K562 (cell line): ENCODE results near the gene ACSBG1. TPM values are rescaled to one million over a fixed set of nuclear protein-coding genes. Genes with fewer than 3 reads are reported as not detected.

Source experiments
- ATAC-seq: fragments of 200-7000 bp; cut with Tn5 transposase; 3 replicates; pipeline ENCODE4 v1.9.1; 2020; ENCODE audit warnings: moderate library complexity
- BruUV-seq: library from RNA; stranded (reverse); fragments of 400-500 nt; replicated peaks from 2 replicates; lab custom pipeline; 2021; lab: Mats Ljungman, UMichigan
- CTCF ChIA-PET: fragments of 300-600 bp; formaldehyde crosslinking; extraction: SDS; loops from one replicate; lab custom pipeline; 2021; ENCODE audit warnings: low intra/inter-chr PET ratio; lab: Yijun Ruan, JAX
- POLR2A ChIA-PET: fragments of 300-600, 350-650 bp; sonication (Branson Sonifier 250); formaldehyde crosslinking; extraction: SDS; loops from one replicate; lab custom pipeline; 2021; ENCODE audit warnings: antibody characterized with exemption, inconsistent platforms; lab: Yijun Ruan, JAX
- DNase-seq, 4 experiments: peaks; one replicate each; pipeline versions ENCODE4 v3.0.0 to v3.0.0-alpha.2; 2011 to 2018; ENCODE audit warnings: low spot score in 3 of 4, mixed read lengths in 3 of 4; ENCODE audit errors: extremely low read depth in 1 of 4
- FAIRE-seq: peaks from 2 replicates; lab custom pipeline; 2011; peaks lifted over from hg19 to GRCh38; lab: Jason Lieb, UNC
- H2AFZ ChIP-seq: 2 replicates; pipeline ENCODE4 v1.6.0; 2011; ENCODE audit warnings: low read depth, low read length, control low read depth, inconsistent platforms
- H3K27ac ChIP-seq: fragments of 200-600 bp; 3 replicates; pipeline ENCODE4 v1.8.0; 2011; ENCODE audit warnings: low read depth, mild to moderate bottlenecking, control low read depth, inconsistent platforms, low read length, moderate library complexity, mixed read lengths; ENCODE audit errors: extremely low read depth
- H3K27me3 ChIP-seq, 2 experiments: fragments of 300-600 bp in 1 of 2; 2 replicates in 1 of 2; 3 replicates in 1 of 2; pipeline versions ENCODE4 v1.6.0 to v1.8.0; 2011; ENCODE audit warnings: inconsistent platforms in 2 of 2, low read length in 2 of 2, mild to moderate bottlenecking in 1 of 2, mixed read lengths in 1 of 2, moderate library complexity in 1 of 2; ENCODE audit not compliant: control insufficient read depth in 2 of 2, insufficient read depth in 2 of 2
- H3K36me3 ChIP-seq: fragments of 300-600 bp; 3 replicates; pipeline ENCODE4 v1.8.0; 2011; ENCODE audit warnings: mild to moderate bottlenecking, low read length, inconsistent platforms; ENCODE audit not compliant: control insufficient read depth, insufficient read depth
- H3K4me1 ChIP-seq, 2 experiments: fragments of 200-600 bp in 1 of 2; replicated peaks in 1 of 2; 2 replicates in 1 of 2; 3 replicates in 1 of 2; pipeline versions ENCODE4 v1.5.1 to v1.8.0; 2011; ENCODE audit warnings: inconsistent platforms in 2 of 2, low read length in 2 of 2, mild to moderate bottlenecking in 1 of 2, mixed read lengths in 1 of 2, moderate library complexity in 1 of 2; ENCODE audit not compliant: control insufficient read depth in 2 of 2, insufficient read depth in 2 of 2
- H3K4me2 ChIP-seq: 2 replicates; pipeline ENCODE4 v1.6.1; 2011; ENCODE audit warnings: low read length, control low read depth, inconsistent platforms, mixed read lengths; ENCODE audit not compliant: insufficient read depth
- H3K4me3 ChIP-seq: fragments of 200-600 bp; sonication (generic), shearing (Covaris generic); 2 replicates; pipeline ENCODE4 v1.5.1; 2016; ENCODE audit warnings: control low read depth, inconsistent platforms
- H3K79me2 ChIP-seq: fragments of 200-600 bp; 3 replicates; pipeline ENCODE4 v1.8.0; 2011; ENCODE audit warnings: low read length, inconsistent platforms; ENCODE audit not compliant: control insufficient read depth, insufficient read depth
- H3K9ac ChIP-seq, 2 experiments: 2 replicates each; pipeline versions ENCODE4 v1.6.0 to v1.6.1; 2011; ENCODE audit warnings: low read depth in 2 of 2, low read length in 2 of 2, control low read depth in 1 of 2, inconsistent platforms in 1 of 2, mild to moderate bottlenecking in 1 of 2, mixed read lengths in 1 of 2; ENCODE audit not compliant: insufficient read depth in 1 of 2
- H3K9me1 ChIP-seq: one replicate; pipeline ENCODE4 v1.6.0; 2011; ENCODE audit warnings: inconsistent platforms, mild to moderate bottlenecking, low read length, moderate library complexity; ENCODE audit not compliant: control insufficient read depth, insufficient read depth
- H3K9me3 ChIP-seq: replicated peaks from 2 replicates; pipeline ENCODE4 v1.5.1; 2011; ENCODE audit warnings: low read depth, low read length, inconsistent platforms; ENCODE audit not compliant: control insufficient read depth, insufficient read depth
- H4K20me1 ChIP-seq: replicated peaks from 2 replicates; pipeline ENCODE4 v1.6.1; 2011; ENCODE audit warnings: low read length, inconsistent platforms, mixed read lengths; ENCODE audit not compliant: control insufficient read depth, insufficient read depth
- CSDE1 ChIP-seq, 2 experiments: fragments of 450-650 bp; IDR thresholded peaks; 2 replicates each; pipeline ENCODE4 v1.6.1; 2016; ENCODE audit warnings: mild to moderate bottlenecking in 1 of 2
- DACH1 ChIP-seq: fragments of 450-650 bp; IDR thresholded peaks from 2 replicates; pipeline ENCODE4 v1.6.1; 2018; ENCODE audit not compliant: partially characterized antibody
- FOXJ2 ChIP-seq: fragments of 200-800 bp; sonication (Bioruptor generic); IDR thresholded peaks from 2 replicates; pipeline ENCODE4 v1.6.1; 2016; ENCODE audit warnings: missing genetic modification characterization, missing compliant biosample characterization
- FOXJ3 ChIP-seq: sonication (generic); formaldehyde crosslinking; IDR thresholded peaks from 2 replicates; pipeline ENCODE4 v1.4.0; 2020; ENCODE audit warnings: mild to moderate bottlenecking, missing genetic modification reagents
- GABPB1 ChIP-seq: sonication (generic); formaldehyde crosslinking; IDR thresholded peaks from 2 replicates; pipeline ENCODE4 v1.8.0; 2022; ENCODE audit warnings: mild to moderate bottlenecking, missing genetic modification reagents
- HDAC1 ChIP-seq, 2 experiments: fragments of 450-650 bp; IDR thresholded peaks; 2 replicates each; pipeline ENCODE4 v1.6.1; 2016 to 2017; ENCODE audit warnings: inconsistent platforms in 1 of 2, mild to moderate bottlenecking in 1 of 2, moderate library complexity in 1 of 2
- MAFG ChIP-seq: fragments of 450-650 bp; conservative IDR thresholded peaks from 2 replicates; pipeline ENCODE4 v1.6.1; 2016; ENCODE audit warnings: missing genetic modification characterization, missing compliant biosample characterization
- NCOA2 ChIP-seq, 2 experiments: fragments of 450-650 bp; IDR thresholded peaks; 2 replicates each; pipeline ENCODE4 v1.6.1; 2018; ENCODE audit warnings: mild to moderate bottlenecking in 2 of 2, moderate library complexity in 1 of 2; ENCODE audit not compliant: partially characterized antibody in 2 of 2
- NFE2L1 ChIP-seq: fragments of 450-650 bp; IDR thresholded peaks from 2 replicates; pipeline ENCODE4 v1.6.1; 2016; ENCODE audit warnings: missing genetic modification characterization, low read depth, mild to moderate bottlenecking, missing compliant biosample characterization, moderate library complexity, borderline replicate concordance
- PURB ChIP-seq: sonication (generic); formaldehyde crosslinking; IDR thresholded peaks from 2 replicates; pipeline ENCODE4 v1.9.0; 2021; ENCODE audit warnings: low read depth, mild to moderate bottlenecking, missing genetic modification reagents
- SPI1 ChIP-seq: IDR thresholded peaks from 2 replicates; pipeline ENCODE4 v1.6.1; 2011; ENCODE audit warnings: low read depth, low read length, control low read depth, borderline replicate concordance
- ZC3H8 ChIP-seq: fragments of 450-650 bp; IDR thresholded peaks from 2 replicates; pipeline ENCODE4 v1.6.1; 2017
- ZNF121 ChIP-seq: sonication (generic); formaldehyde crosslinking; conservative IDR thresholded peaks from 2 replicates; pipeline ENCODE4 v1.8.0; 2022; ENCODE audit warnings: missing genetic modification reagents
- WGBS: fragments of 100-300 bp; shearing (Covaris generic); methylation state at CpG from one replicate; pipeline ENCODE4 v1.1.6; 2016; ENCODE audit warnings: low coverage, mixed read lengths; ENCODE audit not compliant: insufficient coverage; ENCODE audit errors: missing lambda C conversion rate; 5-methylcytosine and 5-hydroxymethylcytosine counted together
- in situ Hi-C: fragments of 300-500 bp; cut with MboI; formaldehyde crosslinking; loops from 4 replicates; pipeline ENCODE4 v1.15.0; 2018; ENCODE audit warnings: inconsistent platforms, mixed read lengths
- intact Hi-C: fragments of 100-400 bp; cut with micrococcal nuclease; formaldehyde crosslinking; loops from 2 replicates; pipeline ENCODE4 v1.14.2; 2022
- polyA plus RNA-seq, 8 experiments: library from polyadenylated mRNA; depleted of rRNA in 4 of 8; stranded (reverse) in 5 of 8; unstranded in 3 of 8; fragments of >200 nt; fragmentation: Nextera tagmentation in 2 of 8; fragmentation: Illumina TruSeq in 1 of 8; extraction: Ambion mirVana in 2 of 8; extraction: Trizol in 1 of 8; gene quantifications; 2 replicates each; pipeline versions ENCODE4 v1.2.1 to v1.2.3, GENCODE V29; 2011 to 2014; ENCODE audit warnings: inconsistent platforms in 1 of 8, missing spikeins in 1 of 8
- total RNA-seq, 7 experiments: library from RNA; depleted of rRNA in 6 of 7; stranded (reverse); fragments of >200 nt in 6 of 7; fragmentation: Illumina TruSeq in 2 of 7; extraction: Trizol in 2 of 7; gene quantifications; 2 replicates each; pipeline versions ENCODE4 v1.2.1 to v1.2.3, GENCODE V29; 2011 to 2021; ENCODE audit warnings: low replicate concordance in 1 of 7
- TF ChIP-seq, protein P1 (sequence below): sonication (generic); formaldehyde crosslinking; IDR thresholded peaks from 2 replicates; pipeline ENCODE4 v1.8.0; 2022; ENCODE audit warnings: mild to moderate bottlenecking, low read depth, missing genetic modification reagents
- TF ChIP-seq, protein P2 (sequence below): fragments of 200-800 bp; sonication (Bioruptor generic); IDR thresholded peaks from 2 replicates; pipeline ENCODE4 v1.6.1; 2017; ENCODE audit warnings: missing genetic modification characterization, missing compliant biosample characterization
- TF ChIP-seq, protein P3 (sequence below): fragments of 250-450 bp; sonication (Bioruptor Pico); IDR thresholded peaks from 2 replicates; pipeline ENCODE4 v1.4.0; 2020; ENCODE audit warnings: mild to moderate bottlenecking, moderate library complexity

ACSBG1 gene
- total and polyA plus RNA-seq, 9 of the 15 experiments (the other 6 are each of a cell fraction or from before 2014, with no cell fraction given) = 0.36 to 6.4 (median 2.5) TPM

GRCh38 chr15:78255421-78256043 is 21.2 kb upstream of the ACSBG1 start:
- DNase-seq (no peak), ATAC-seq (no peak), FAIRE-seq (no peak)
- intact Hi-C loops = no loop called here
- Histone ChIP-seq H3K9me3 (no peaks in the 10 kb centered on the region), H2AFZ (no peak overlapping the region), H3K9me1 (no peaks in the 10 kb centered on the region), H3K79me2 (no peaks in the 10 kb centered on the region), H3K4me3 (no peak overlapping the region), H3K9ac (no peak overlapping the region), H3K36me3 (no peaks in the 10 kb centered on the region), H4K20me1 (no peaks in the 10 kb centered on the region), H3K27ac (no peak overlapping the region), H3K4me1 (peaks cover 0 to 7% of the 10 kb centered on the region in 2 experiments; a peak in 2 of 5 replicates), H3K4me2 (no peak overlapping the region), H3K27me3 (no peaks in the 10 kb centered on the region)
- BruUV-seq = no TSS peak
- TF ChIP-seq CSDE1 (IDR thresholded peaks at IDR 0.05) = no peak
- no peak for TF ChIP-seq FOXJ2
- no peak for TF ChIP-seq FOXJ3 (CRISPR knock-in tag)
- TF ChIP-seq PURB (CRISPR knock-in tag) = no peak
- no peak for TF ChIP-seq MAFG (tag)
- TF ChIP-seq, protein P1, sequence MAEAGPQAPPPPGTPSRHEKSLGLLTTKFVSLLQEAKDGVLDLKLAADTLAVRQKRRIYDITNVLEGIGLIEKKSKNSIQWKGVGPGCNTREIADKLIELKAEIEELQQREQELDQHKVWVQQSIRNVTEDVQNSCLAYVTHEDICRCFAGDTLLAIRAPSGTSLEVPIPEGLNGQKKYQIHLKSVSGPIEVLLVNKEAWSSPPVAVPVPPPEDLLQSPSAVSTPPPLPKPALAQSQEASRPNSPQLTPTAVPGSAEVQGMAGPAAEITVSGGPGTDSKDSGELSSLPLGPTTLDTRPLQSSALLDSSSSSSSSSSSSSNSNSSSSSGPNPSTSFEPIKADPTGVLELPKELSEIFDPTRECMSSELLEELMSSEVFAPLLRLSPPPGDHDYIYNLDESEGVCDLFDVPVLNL (CRISPR knock-in tag) = no peak
- TF ChIP-seq DACH1 = no peak
- no peak for TF ChIP-seq GABPB1 (CRISPR knock-in tag)
- TF ChIP-seq, protein P2, sequence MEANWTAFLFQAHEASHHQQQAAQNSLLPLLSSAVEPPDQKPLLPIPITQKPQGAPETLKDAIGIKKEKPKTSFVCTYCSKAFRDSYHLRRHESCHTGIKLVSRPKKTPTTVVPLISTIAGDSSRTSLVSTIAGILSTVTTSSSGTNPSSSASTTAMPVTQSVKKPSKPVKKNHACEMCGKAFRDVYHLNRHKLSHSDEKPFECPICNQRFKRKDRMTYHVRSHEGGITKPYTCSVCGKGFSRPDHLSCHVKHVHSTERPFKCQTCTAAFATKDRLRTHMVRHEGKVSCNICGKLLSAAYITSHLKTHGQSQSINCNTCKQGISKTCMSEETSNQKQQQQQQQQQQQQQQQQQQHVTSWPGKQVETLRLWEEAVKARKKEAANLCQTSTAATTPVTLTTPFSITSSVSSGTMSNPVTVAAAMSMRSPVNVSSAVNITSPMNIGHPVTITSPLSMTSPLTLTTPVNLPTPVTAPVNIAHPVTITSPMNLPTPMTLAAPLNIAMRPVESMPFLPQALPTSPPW (CRISPR knock-in tag) = no peak
- no peak for TF ChIP-seq NFE2L1 (tag)
- TF ChIP-seq SPI1 = no peak
- TF ChIP-seq ZC3H8 = no peak
- no peak for TF ChIP-seq ZNF121 (CRISPR knock-in tag)
- TF ChIP-seq HDAC1 (IDR thresholded peaks at IDR 0.05) = no peak
- TF ChIP-seq, protein P3, sequence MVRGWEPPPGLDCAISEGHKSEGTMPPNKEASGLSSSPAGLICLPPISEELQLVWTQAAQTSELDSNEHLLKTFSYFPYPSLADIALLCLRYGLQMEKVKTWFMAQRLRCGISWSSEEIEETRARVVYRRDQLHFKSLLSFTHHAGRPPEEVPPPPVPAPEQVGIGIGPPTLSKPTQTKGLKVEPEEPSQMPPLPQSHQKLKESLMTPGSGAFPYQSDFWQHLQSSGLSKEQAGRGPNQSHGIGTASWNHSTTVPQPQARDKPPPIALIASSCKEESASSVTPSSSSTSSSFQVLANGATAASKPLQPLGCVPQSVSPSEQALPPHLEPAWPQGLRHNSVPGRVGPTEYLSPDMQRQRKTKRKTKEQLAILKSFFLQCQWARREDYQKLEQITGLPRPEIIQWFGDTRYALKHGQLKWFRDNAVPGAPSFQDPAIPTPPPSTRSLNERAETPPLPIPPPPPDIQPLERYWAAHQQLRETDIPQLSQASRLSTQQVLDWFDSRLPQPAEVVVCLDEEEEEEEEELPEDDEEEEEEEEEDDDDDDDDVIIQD (CRISPR knock-in tag) = no peak
- TF ChIP-seq NCOA2 (IDR thresholded peaks at IDR 0.05; ENCODE audit: partially characterized antibody in 2 of 2) = no peak
- in situ Hi-C loops = no loop called here
- WGBS = 27% methylated on average over 1 of the region's 1 CpG
- CTCF ChIA-PET = no interaction called here
- POLR2A ChIA-PET = interaction anchor here (1.2 to 1.3 kb wide), 2 partner anchors 43 to 135 kb away, joined by 3 read pairs; no protein-coding TSS in a partner anchor
